ENCODE results near the gene RPL18A. TPM values are rescaled to one million over a fixed set of nuclear protein-coding genes. Genes with fewer than 3 reads are reported as not detected.

The RPL18A gene
- total RNA-seq, 1 experiment from 2014 or later, result 2,837 TPM

DNA sequence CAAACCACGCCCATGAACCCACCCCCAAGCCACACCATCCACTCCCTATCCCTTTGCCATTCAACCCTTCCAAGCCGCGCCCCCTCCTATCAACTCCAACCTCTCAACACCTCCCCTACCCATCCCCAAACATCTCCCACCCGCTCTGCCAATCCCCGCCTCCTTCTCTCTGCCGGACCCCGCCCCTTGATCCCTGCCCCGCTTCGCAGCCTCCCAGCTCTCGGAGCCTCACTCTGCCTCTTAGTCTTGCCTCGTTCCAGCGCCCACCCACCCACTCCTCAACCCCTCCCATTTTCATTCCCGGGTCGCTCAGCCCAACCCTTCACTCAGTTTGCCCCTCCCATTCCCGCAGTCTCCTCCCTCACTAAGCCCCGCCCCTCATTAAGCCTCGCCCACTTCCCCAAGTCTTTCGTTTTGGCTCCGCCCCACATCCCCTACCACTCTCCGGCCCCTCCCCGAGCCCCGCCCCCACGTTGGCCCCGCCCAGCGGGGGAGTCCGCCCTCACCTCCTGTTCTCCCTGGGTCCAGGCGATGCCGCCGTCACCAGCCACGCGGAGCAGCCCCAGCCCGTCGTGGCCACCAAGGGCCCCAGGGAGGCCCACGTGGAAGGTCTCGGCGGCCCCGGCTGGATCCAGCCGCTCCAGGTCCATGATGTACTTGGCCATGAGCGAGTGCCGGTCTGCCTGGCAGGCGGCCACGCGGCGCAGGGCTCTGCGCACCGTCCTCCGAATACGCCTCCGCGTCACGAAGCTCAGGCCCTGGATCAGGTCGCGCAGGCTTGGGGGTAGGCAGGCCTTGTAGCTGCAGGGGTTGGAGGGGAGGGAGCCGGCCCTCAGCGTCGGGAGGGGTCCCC lies 17.7 kb upstream of the RPL18A start:
- Histone ChIP-seq H3K4me1 (ENCODE audit: insufficient read depth, low read length) (no peaks in the 10 kb centered on the region), H3K9ac (ENCODE audit: extremely low read depth, insufficient read length, low read length) (peak overlapping the region; percentile 39), H3K9me3 (ENCODE audit: control insufficient read depth, low read depth, low read length) (no peaks in the 10 kb centered on the region), H3K4ac (ENCODE audit: low read depth, low read length) (no peak overlapping the region), H2BK12ac (ENCODE audit: insufficient read length, low read depth, low read length) (no peak overlapping the region), H3K79me2 (ENCODE audit: insufficient read depth, low read length) (no peaks in the 10 kb centered on the region), H3T11ph (ENCODE audit: low read length) (no peak overlapping the region), H3K56ac (ENCODE audit: insufficient read length, low read depth, low read length) (no peak overlapping the region), H2BK5ac (ENCODE audit: insufficient read length, low read length) (no peak overlapping the region), H2AK5ac (ENCODE audit: insufficient read length, low read length) (no peak overlapping the region), H2AFZ (ENCODE audit: low read length) (no peak overlapping the region), H2BK20ac (ENCODE audit: low read depth, low read length, poor library complexity, severe bottlenecking) (no peak overlapping the region), H3K27me3 (ENCODE audit: insufficient read depth, low read length) (no peaks in the 10 kb centered on the region), H3K23me2 (ENCODE audit: insufficient read length, low read depth, low read length, poor library complexity, severe bottlenecking) (peaks cover 9% of the 10 kb centered on the region), H4K8ac (replicated peaks; ENCODE audit: insufficient read length, low read depth, low read length) (no peak overlapping the region), H3K23ac (ENCODE audit: insufficient read length, low read depth, low read length) (no peak overlapping the region), H3K18ac (ENCODE audit: insufficient read length, low read depth, low read length) (peak overlapping the region; percentile 83), H3K27ac (ENCODE audit: insufficient read length, low read depth, low read length) (no peak overlapping the region), H4K91ac (ENCODE audit: insufficient read length, low read depth, low read length) (no peak overlapping the region), H3K79me1 (ENCODE audit: insufficient read depth, low read depth, low read length, poor library complexity, severe bottlenecking) (no peaks in the 10 kb centered on the region), H3K4me2 (ENCODE audit: insufficient read depth, insufficient read length, low read length) (peak overlapping the region; percentile 75), H2BK15ac (ENCODE audit: low read depth, low read length) (no peak overlapping the region), H4K5ac (ENCODE audit: insufficient read length, low read depth, low read length) (no peak overlapping the region), H4K20me1 (ENCODE audit: control insufficient read depth, insufficient read depth, insufficient read length) (no peaks in the 10 kb centered on the region), H3K14ac (ENCODE audit: insufficient read depth, low read length) (peak overlapping the region; percentile 84), H2BK120ac (ENCODE audit: low read depth, low read length, poor library complexity, severe bottlenecking) (no peak overlapping the region)
- H3K36me3 Mint-ChIP-seq (ENCODE audit: insufficient read depth in 1 of 3, low read depth in 3 of 3), result no peaks in the 10 kb centered on the region; a peak in 1 of 7 replicates
- H3K27ac Mint-ChIP-seq, result no peak overlapping the region
- DNase-seq, result peak; percentile 99
- peaks cover 52% of the 10 kb centered on the region for H3K27me3 Mint-ChIP-seq (ENCODE audit: low read depth)
- peak overlapping the region; percentile 69 to 78 for H3K4me3 Mint-ChIP-seq
- no CpG with 5 or more reads among the region's 56 CpGs for WGBS (ENCODE audit: extremely low coverage, insufficient read length, low lambda C conversion rate)
- TF ChIP-seq, protein P1, sequence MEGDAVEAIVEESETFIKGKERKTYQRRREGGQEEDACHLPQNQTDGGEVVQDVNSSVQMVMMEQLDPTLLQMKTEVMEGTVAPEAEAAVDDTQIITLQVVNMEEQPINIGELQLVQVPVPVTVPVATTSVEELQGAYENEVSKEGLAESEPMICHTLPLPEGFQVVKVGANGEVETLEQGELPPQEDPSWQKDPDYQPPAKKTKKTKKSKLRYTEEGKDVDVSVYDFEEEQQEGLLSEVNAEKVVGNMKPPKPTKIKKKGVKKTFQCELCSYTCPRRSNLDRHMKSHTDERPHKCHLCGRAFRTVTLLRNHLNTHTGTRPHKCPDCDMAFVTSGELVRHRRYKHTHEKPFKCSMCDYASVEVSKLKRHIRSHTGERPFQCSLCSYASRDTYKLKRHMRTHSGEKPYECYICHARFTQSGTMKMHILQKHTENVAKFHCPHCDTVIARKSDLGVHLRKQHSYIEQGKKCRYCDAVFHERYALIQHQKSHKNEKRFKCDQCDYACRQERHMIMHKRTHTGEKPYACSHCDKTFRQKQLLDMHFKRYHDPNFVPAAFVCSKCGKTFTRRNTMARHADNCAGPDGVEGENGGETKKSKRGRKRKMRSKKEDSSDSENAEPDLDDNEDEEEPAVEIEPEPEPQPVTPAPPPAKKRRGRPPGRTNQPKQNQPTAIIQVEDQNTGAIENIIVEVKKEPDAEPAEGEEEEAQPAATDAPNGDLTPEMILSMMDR (conservative IDR thresholded peaks at IDR 0.05), result no peak
- no peaks in the 10 kb centered on the region; a peak in 1 of 5 replicates for H3K9me3 Mint-ChIP-seq
- H3K4me1 Mint-ChIP-seq, result peaks cover 6 to 11% of the 10 kb centered on the region in 2 experiments

Data from H9 (cell line).